NCI-H1105 (cell line): ENCODE data around the gene NUAK1.

Source experiments
- DNase-seq: peaks from one replicate; lab custom pipeline; 2025; lab: John Stamatoyannopoulos, UW

NUAK1 gene

GRCh38 chr12:106109168-106109910, 29.4 kb downstream of the NUAK1 start:
- DNase-seq, result no peak

- DNase-seq, result no peak
Observed at GRCh38 chr12:106108185-106108835, 30.4 kb downstream of the NUAK1 start.

- no peak for DNase-seq
Observed at GRCh38 chr12:106107566-106107965, 31.2 kb downstream of the NUAK1 start.

GRCh38 chr12:106106892-106107291, 31.9 kb downstream of the NUAK1 start:
- no peak for DNase-seq

GRCh38 chr12:106106061-106106566, 32.6 kb downstream of the NUAK1 start:
- peak; percentile 75 for DNase-seq

GRCh38 chr12:106101803-106102202, 37.0 kb downstream of the NUAK1 start:
- no peak for DNase-seq

GRCh38 chr12:106098691-106099200, 40.0 kb downstream of the NUAK1 start:
- DNase-seq, result no peak

GRCh38 chr12:106097011-106097410, 41.7 kb downstream of the NUAK1 start:
- DNase-seq, result no peak

GRCh38 chr12:106096376-106096775, 42.4 kb downstream of the NUAK1 start:
- DNase-seq, result no peak

GRCh38 chr12:106094304-106094703, 44.5 kb downstream of the NUAK1 start:
- no peak for DNase-seq

- DNase-seq, result no peak
Observed at GRCh38 chr12:106093246-106093645, 45.5 kb downstream of the NUAK1 start.

GRCh38 chr12:106091446-106091820, 47.3 kb downstream of the NUAK1 start:
- DNase-seq, result no peak

GRCh38 chr12:106090591-106091445, 47.9 kb downstream of the NUAK1 start:
- no peak for DNase-seq

- no peak for DNase-seq
Observed at GRCh38 chr12:106089935-106090334, 48.8 kb downstream of the NUAK1 start.

- no peak for DNase-seq
Observed at GRCh38 chr12:106088811-106089485, 49.8 kb downstream of the NUAK1 start.

- no peak for DNase-seq
Observed at GRCh38 chr12:106088246-106088808, 50.4 kb downstream of the NUAK1 start.

- no peak for DNase-seq
Observed at GRCh38 chr12:106086696-106087095, 52.1 kb downstream of the NUAK1 start.

GRCh38 chr12:106085213-106085612, 53.5 kb downstream of the NUAK1 start:
- DNase-seq, result no peak

GRCh38 chr12:106084759-106085158, 54.0 kb downstream of the NUAK1 start:
- DNase-seq, result no peak

- no peak for DNase-seq
Observed at GRCh38 chr12:106084014-106084671, 54.6 kb downstream of the NUAK1 start.
